ENCODE measurements around the gene PGAP2. TPM values are rescaled to one million over a fixed set of nuclear protein-coding genes. Genes with fewer than 3 reads are reported as not detected.

PGAP2 gene
- polyA plus RNA-seq, 1 donor (not counting 4 experiments of a cell fraction or from before 2014, with no cell fraction given): 37.3 TPM

DNA sequence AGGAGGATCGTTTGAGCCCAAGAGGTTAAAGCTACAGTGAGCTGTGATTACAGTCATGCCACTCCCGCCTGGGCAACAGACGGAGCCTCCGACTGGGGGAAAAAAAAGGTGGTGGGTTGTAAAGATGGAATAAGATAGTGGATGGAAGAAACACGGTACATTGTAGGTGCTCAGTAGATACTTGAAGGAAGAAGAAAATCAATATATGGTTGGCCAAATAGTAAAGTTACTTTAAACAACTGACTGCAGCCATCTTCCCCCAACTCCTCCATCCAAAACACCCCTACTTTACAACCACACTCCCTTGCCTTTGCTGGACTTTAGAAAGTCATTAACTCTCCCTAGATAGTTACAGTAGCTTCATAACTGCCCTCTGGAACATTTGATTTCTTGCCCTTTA, 8.5 kb upstream of the PGAP2 start:
- Histone ChIP-seq H3K27ac (ENCODE audit: control insufficient read depth, insufficient read depth, low read length) (no peak overlapping the region), H3K4me3 (ENCODE audit: control insufficient read depth in 2 of 3, extremely low read depth in 1 of 3, insufficient read depth in 2 of 3, low read depth in 1 of 3, low read length in 3 of 3) (no peak overlapping the region), H3K27me3 (ENCODE audit: control insufficient read depth, extremely low read depth, insufficient read depth, low read length) (no peaks in the 10 kb centered on the region), H2AFZ (ENCODE audit: control insufficient read depth, low read length) (no peak overlapping the region), H3K79me2 (ENCODE audit: control insufficient read depth, insufficient read depth, low read length) (peaks cover 27% of the 10 kb centered on the region), H3K9me3 (ENCODE audit: control insufficient read depth, low read depth, low read length) (no peaks in the 10 kb centered on the region), H3K36me3 (ENCODE audit: control insufficient read depth in 2 of 2, extremely low read depth in 1 of 2, insufficient read depth in 2 of 2, low read length in 2 of 2) (no peaks in the 10 kb centered on the region), H4K20me1 (ENCODE audit: control insufficient read depth, extremely low read depth, insufficient read depth, low read length) (peaks cover 9% of the 10 kb centered on the region), H3K4me1 (ENCODE audit: control insufficient read depth, extremely low read depth, insufficient read depth, low read length) (peaks cover 11% of the 10 kb centered on the region), H3K9me1 (ENCODE audit: control insufficient read depth, extremely low read depth, insufficient read depth, low read length) (no peaks in the 10 kb centered on the region), H3K4me2 (ENCODE audit: control insufficient read depth, extremely low read depth, insufficient read depth, low read depth, low read length) (no peak overlapping the region), H3K9ac (ENCODE audit: control insufficient read depth, extremely low read depth, insufficient read depth, low read length) (no peak overlapping the region)
- no peak for FAIRE-seq
- TF ChIP-seq CTCF (optimal IDR thresholded peaks at IDR 0.05 in 1 of 3, IDR thresholded peaks at IDR 0.05 in 1 of 3, conservative IDR thresholded peaks at IDR 0.05 in 1 of 3; ENCODE audit: extremely low read depth in 1 of 3, insufficient read depth in 2 of 3, low read length in 3 of 3) (no peak), EZH2 (IDR thresholded peaks at IDR 0.05; ENCODE audit: low read length) (no peak)
- dilution Hi-C loops (cut with MboI; ENCODE audit: extremely low pct_ligation_motif_present, low sequenced_read_pairs): no loop called here
- DNase-seq (ENCODE audit: low read depth, low spot score): no peak

DNA sequence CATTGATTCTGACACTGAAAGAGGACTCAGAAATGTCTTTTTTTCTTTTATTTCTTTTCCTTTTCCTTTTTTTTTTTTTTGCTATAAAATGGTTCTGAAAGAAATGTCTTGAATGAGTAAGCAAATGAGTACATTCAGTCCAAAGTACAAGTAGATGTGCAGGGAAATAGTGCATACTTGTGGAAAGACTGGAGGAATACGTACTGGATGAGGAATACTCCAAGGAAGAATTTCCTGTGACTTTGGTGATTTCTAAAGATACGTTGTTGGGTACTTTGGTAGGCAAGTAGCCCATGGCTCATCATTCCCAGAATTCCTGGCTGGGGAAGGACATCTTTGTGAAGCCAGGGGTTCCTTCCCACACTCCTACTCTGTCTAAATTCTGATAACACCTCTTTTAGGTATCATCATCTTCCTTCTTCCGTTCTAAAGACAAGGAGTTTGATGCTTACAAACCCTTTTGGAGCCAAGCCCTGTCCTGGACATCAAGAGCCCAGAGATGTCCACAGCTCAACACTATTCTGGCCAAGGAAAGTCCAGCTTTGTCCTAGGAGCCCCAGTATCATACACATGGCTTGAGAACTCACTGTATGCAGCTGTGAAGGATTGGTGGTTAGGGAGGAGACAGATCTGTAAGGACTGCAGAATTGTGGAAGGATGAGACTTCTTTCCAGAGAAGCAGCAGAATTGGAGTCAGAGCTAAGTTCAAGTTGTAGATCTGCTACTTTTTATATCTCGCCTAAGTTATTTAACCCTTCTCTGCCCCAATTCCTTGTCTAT, 6.2 kb upstream of the PGAP2 start:
- FAIRE-seq (no peak), DNase-seq (ENCODE audit: low read depth, low spot score) (no peak)
- H3K79me2 ChIP-seq (ENCODE audit: control insufficient read depth, insufficient read depth, low read length): peaks cover 3% of the 10 kb centered on the region
- H3K9ac ChIP-seq (ENCODE audit: control insufficient read depth, extremely low read depth, insufficient read depth, low read length): no peak overlapping the region
- H4K20me1 ChIP-seq (ENCODE audit: control insufficient read depth, extremely low read depth, insufficient read depth, low read length): no peaks in the 10 kb centered on the region
- dilution Hi-C loops (cut with MboI; ENCODE audit: extremely low pct_ligation_motif_present, low sequenced_read_pairs): no loop called here
- H3K27me3 ChIP-seq (ENCODE audit: control insufficient read depth, extremely low read depth, insufficient read depth, low read length): no peaks in the 10 kb centered on the region
- H3K36me3 ChIP-seq (ENCODE audit: control insufficient read depth in 2 of 2, extremely low read depth in 1 of 2, insufficient read depth in 2 of 2, low read length in 2 of 2): no peaks in the 10 kb centered on the region
- no peak overlapping the region for H3K4me2 ChIP-seq (ENCODE audit: control insufficient read depth, extremely low read depth, insufficient read depth, low read depth, low read length)
- H3K9me1 ChIP-seq (ENCODE audit: control insufficient read depth, extremely low read depth, insufficient read depth, low read length): no peaks in the 10 kb centered on the region
- no peak overlapping the region for H3K4me3 ChIP-seq (ENCODE audit: control insufficient read depth in 2 of 3, extremely low read depth in 1 of 3, insufficient read depth in 2 of 3, low read depth in 1 of 3, low read length in 3 of 3)
- no peak overlapping the region for H2AFZ ChIP-seq (ENCODE audit: control insufficient read depth, low read length)
- H3K27ac ChIP-seq (ENCODE audit: control insufficient read depth, insufficient read depth, low read length): no peak overlapping the region
- H3K4me1 ChIP-seq (ENCODE audit: control insufficient read depth, extremely low read depth, insufficient read depth, low read length): peaks cover 11% of the 10 kb centered on the region
- no peaks in the 10 kb centered on the region for H3K9me3 ChIP-seq (ENCODE audit: control insufficient read depth, low read depth, low read length)
- TF ChIP-seq CTCF (optimal IDR thresholded peaks at IDR 0.05 in 1 of 3, IDR thresholded peaks at IDR 0.05 in 1 of 3, conservative IDR thresholded peaks at IDR 0.05 in 1 of 3; ENCODE audit: extremely low read depth in 1 of 3, insufficient read depth in 2 of 3, low read length in 3 of 3): no peak
- TF ChIP-seq EZH2 (IDR thresholded peaks at IDR 0.05; ENCODE audit: low read length): no peak
